HepG2 (cell line): ENCODE measurements around the gene SLC43A1. TPM values are rescaled to one million over a fixed set of nuclear protein-coding genes. Genes with fewer than 3 reads are reported as not detected.
A peak's percentile ranks its signal among the peaks of the same experiment; 100 is the strongest.

ENCODE experiments used
- ELF4 ChIP-seq: sonication (generic); formaldehyde crosslinking; IDR thresholded peaks from 2 replicates; pipeline ENCODE4 v1.5.0; 2020; ENCODE audit warnings: missing genetic modification reagents, mild to moderate bottlenecking, moderate library complexity, borderline replicate concordance
- HES4 ChIP-seq: sonication (generic); formaldehyde crosslinking; IDR thresholded peaks from 2 replicates; pipeline ENCODE4 v1.9.0; 2021; ENCODE audit warnings: mild to moderate bottlenecking, missing genetic modification reagents, borderline replicate concordance
- MATR3 ChIP-seq: sonication (generic); formaldehyde crosslinking; IDR thresholded peaks from 2 replicates; pipeline ENCODE4 v1.4.0; 2020; ENCODE audit warnings: missing genetic modification reagents
- TBX3 ChIP-seq: fragments of 450-650 bp; IDR thresholded peaks from 2 replicates; pipeline ENCODE4 v1.6.1; 2017; ENCODE audit warnings: antibody characterized with exemption, mild to moderate bottlenecking, inconsistent platforms, borderline replicate concordance
- U2AF1 ChIP-seq: fragments of 200-400 bp; formaldehyde crosslinking; optimal IDR thresholded peaks from 2 replicates; pipeline ENCODE3; 2017; ENCODE audit warnings: mild to moderate bottlenecking, low read depth, low read length
- ZNF7 ChIP-seq: IDR thresholded peaks from 2 replicates; pipeline ENCODE4 v1.6.1; 2016; ENCODE audit warnings: missing biosample characterization, missing genetic modification reagents
- polyA plus RNA-seq, 8 experiments: library from polyadenylated mRNA; depleted of rRNA in 3 of 8; stranded (reverse) in 7 of 8; unstranded in 1 of 8; fragments of >200 nt; fragmentation: Illumina TruSeq in 4 of 8; extraction: Trizol in 4 of 8; gene quantifications; 2 replicates each; pipeline versions ENCODE4 v1.2.1 to v1.2.3, GENCODE V29; 2011 to 2016; ENCODE audit warnings: low read depth in 4 of 8, missing spikeins in 1 of 8, mixed read lengths in 1 of 8; ENCODE audit not compliant: insufficient read depth in 1 of 8
- total RNA-seq, 5 experiments: library from RNA; depleted of rRNA; stranded (reverse); fragments of >200 nt; fragmentation: Illumina TruSeq; extraction: Trizol; gene quantifications; 2 replicates each; pipeline ENCODE4 v1.2.3, GENCODE V29; 2016; ENCODE audit warnings: low read depth in 1 of 5
- TF ChIP-seq, protein P1 (sequence below): sonication (generic); formaldehyde crosslinking; conservative IDR thresholded peaks from 2 replicates; pipeline ENCODE4 v1.4.0; 2020; ENCODE audit warnings: missing genetic modification reagents
- TF ChIP-seq, protein P2 (sequence below): sonication (generic); formaldehyde crosslinking; IDR thresholded peaks from 2 replicates; pipeline ENCODE4 v1.5.0; 2020; ENCODE audit warnings: missing genetic modification reagents, mild to moderate bottlenecking, borderline replicate concordance
- TF ChIP-seq, protein P3 (sequence below): sonication (generic); formaldehyde crosslinking; IDR thresholded peaks from 2 replicates; pipeline ENCODE4 v1.4.0; 2020; ENCODE audit warnings: missing genetic modification reagents
- TF ChIP-seq, protein P4 (sequence below): sonication (generic); formaldehyde crosslinking; IDR thresholded peaks from 2 replicates; pipeline ENCODE4 v1.4.0; 2020; ENCODE audit warnings: missing genetic modification reagents
- TF ChIP-seq, protein P5 (sequence below): sonication (generic); formaldehyde crosslinking; IDR thresholded peaks from 2 replicates; pipeline ENCODE4 v1.5.1; 2020; ENCODE audit warnings: mild to moderate bottlenecking, missing genetic modification reagents, borderline replicate concordance

SLC43A1 gene
- total and polyA plus RNA-seq, 2 of the 13 experiments (the other 11 are each of a cell fraction or from before 2014, with no cell fraction given): 72.3 to 87.6 TPM

DNA sequence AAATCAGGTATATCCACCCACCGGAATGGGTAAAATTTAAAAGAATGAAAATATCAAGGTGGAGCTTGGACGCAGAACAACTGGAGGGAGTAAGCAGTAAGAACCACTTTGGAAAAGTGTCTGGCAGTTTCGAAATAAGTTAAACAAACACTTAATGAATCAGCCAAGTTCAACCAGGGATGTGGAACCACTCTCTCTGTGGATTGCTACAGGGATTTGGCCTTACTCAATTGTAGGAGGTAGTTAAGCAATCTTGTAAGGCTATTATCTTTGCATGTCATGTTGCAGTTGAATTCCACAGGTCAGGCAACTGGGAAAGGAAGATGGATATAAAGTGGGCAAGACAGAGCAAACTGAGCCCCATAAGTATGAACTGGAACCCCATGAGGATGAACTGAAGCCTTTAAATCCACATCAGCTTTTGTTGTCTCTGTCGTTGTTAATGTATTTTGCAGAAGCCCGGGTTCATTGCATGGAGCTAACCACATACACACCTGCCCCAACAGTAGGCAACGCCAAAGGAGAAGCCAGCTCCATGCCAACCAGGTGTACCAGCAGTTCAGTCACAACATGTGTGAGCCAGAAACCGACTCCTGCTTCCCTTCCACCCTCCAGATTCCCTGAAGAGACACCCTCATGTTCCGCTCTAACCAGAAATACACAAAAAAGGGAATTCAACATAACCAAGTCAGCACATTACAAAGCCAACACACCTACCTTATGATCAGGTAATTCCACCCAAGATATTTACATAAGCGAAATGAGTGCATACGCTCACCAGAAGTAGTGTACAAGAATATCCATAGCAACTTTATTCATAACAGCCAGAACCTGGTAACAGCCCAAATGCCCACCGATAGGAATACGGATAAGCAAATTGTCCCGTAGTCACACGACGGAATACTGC lies 80.6 kb downstream of the SLC43A1 start (continued):
- TF ChIP-seq, protein P1, sequence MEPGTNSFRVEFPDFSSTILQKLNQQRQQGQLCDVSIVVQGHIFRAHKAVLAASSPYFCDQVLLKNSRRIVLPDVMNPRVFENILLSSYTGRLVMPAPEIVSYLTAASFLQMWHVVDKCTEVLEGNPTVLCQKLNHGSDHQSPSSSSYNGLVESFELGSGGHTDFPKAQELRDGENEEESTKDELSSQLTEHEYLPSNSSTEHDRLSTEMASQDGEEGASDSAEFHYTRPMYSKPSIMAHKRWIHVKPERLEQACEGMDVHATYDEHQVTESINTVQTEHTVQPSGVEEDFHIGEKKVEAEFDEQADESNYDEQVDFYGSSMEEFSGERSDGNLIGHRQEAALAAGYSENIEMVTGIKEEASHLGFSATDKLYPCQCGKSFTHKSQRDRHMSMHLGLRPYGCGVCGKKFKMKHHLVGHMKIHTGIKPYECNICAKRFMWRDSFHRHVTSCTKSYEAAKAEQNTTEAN (CRISPR knock-in tag): 0 out of 2 replicates have a peak, but pooled peaks have one; percentile 44
- TF ChIP-seq, protein P2, sequence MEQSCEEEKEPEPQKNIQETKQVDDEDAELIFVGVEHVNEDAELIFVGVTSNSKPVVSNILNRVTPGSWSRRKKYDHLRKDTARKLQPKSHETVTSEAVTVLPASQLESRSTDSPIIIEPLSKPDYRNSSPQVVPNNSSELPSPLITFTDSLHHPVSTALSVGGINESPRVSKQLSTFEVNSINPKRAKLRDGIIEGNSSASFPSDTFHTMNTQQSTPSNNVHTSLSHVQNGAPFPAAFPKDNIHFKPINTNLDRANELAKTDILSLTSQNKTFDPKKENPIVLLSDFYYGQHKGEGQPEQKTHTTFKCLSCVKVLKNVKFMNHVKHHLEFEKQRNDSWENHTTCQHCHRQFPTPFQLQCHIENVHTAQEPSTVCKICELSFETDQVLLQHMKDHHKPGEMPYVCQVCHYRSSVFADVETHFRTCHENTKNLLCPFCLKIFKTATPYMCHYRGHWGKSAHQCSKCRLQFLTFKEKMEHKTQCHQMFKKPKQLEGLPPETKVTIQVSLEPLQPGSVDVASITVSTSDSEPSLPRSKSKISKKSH (CRISPR knock-in tag): no peak
- TF ChIP-seq HES4 (CRISPR knock-in tag): no peak
- TF ChIP-seq MATR3: no peak
- no peak for TF ChIP-seq ZNF7 (CRISPR knock-in tag)
- no peak for TF ChIP-seq ELF4 (CRISPR knock-in tag)
- no peak for TF ChIP-seq U2AF1
- TF ChIP-seq TBX3: 0 out of 2 replicates have a peak, but pooled peaks have one; percentile 40
- TF ChIP-seq, protein P3, sequence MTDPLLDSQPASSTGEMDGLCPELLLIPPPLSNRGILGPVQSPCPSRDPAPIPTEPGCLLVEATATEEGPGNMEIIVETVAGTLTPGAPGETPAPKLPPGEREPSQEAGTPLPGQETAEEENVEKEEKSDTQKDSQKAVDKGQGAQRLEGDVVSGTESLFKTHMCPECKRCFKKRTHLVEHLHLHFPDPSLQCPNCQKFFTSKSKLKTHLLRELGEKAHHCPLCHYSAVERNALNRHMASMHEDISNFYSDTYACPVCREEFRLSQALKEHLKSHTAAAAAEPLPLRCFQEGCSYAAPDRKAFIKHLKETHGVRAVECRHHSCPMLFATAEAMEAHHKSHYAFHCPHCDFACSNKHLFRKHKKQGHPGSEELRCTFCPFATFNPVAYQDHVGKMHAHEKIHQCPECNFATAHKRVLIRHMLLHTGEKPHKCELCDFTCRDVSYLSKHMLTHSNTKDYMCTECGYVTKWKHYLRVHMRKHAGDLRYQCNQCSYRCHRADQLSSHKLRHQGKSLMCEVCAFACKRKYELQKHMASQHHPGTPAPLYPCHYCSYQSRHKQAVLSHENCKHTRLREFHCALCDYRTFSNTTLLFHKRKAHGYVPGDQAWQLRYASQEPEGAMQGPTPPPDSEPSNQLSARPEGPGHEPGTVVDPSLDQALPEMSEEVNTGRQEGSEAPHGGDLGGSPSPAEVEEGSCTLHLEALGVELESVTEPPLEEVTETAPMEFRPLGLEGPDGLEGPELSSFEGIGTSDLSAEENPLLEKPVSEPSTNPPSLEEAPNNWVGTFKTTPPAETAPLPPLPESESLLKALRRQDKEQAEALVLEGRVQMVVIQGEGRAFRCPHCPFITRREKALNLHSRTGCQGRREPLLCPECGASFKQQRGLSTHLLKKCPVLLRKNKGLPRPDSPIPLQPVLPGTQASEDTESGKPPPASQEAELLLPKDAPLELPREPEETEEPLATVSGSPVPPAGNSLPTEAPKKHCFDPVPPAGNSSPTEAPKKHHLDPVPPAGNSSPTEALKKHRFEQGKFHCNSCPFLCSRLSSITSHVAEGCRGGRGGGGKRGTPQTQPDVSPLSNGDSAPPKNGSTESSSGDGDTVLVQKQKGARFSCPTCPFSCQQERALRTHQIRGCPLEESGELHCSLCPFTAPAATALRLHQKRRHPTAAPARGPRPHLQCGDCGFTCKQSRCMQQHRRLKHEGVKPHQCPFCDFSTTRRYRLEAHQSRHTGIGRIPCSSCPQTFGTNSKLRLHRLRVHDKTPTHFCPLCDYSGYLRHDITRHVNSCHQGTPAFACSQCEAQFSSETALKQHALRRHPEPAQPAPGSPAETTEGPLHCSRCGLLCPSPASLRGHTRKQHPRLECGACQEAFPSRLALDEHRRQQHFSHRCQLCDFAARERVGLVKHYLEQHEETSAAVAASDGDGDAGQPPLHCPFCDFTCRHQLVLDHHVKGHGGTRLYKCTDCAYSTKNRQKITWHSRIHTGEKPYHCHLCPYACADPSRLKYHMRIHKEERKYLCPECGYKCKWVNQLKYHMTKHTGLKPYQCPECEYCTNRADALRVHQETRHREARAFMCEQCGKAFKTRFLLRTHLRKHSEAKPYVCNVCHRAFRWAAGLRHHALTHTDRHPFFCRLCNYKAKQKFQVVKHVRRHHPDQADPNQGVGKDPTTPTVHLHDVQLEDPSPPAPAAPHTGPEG (CRISPR knock-in tag): no peak
- TF ChIP-seq, protein P4, sequence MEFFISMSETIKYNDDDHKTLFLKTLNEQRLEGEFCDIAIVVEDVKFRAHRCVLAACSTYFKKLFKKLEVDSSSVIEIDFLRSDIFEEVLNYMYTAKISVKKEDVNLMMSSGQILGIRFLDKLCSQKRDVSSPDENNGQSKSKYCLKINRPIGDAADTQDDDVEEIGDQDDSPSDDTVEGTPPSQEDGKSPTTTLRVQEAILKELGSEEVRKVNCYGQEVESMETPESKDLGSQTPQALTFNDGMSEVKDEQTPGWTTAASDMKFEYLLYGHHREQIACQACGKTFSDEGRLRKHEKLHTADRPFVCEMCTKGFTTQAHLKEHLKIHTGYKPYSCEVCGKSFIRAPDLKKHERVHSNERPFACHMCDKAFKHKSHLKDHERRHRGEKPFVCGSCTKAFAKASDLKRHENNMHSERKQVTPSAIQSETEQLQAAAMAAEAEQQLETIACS (CRISPR knock-in tag): no peak
- TF ChIP-seq, protein P5, sequence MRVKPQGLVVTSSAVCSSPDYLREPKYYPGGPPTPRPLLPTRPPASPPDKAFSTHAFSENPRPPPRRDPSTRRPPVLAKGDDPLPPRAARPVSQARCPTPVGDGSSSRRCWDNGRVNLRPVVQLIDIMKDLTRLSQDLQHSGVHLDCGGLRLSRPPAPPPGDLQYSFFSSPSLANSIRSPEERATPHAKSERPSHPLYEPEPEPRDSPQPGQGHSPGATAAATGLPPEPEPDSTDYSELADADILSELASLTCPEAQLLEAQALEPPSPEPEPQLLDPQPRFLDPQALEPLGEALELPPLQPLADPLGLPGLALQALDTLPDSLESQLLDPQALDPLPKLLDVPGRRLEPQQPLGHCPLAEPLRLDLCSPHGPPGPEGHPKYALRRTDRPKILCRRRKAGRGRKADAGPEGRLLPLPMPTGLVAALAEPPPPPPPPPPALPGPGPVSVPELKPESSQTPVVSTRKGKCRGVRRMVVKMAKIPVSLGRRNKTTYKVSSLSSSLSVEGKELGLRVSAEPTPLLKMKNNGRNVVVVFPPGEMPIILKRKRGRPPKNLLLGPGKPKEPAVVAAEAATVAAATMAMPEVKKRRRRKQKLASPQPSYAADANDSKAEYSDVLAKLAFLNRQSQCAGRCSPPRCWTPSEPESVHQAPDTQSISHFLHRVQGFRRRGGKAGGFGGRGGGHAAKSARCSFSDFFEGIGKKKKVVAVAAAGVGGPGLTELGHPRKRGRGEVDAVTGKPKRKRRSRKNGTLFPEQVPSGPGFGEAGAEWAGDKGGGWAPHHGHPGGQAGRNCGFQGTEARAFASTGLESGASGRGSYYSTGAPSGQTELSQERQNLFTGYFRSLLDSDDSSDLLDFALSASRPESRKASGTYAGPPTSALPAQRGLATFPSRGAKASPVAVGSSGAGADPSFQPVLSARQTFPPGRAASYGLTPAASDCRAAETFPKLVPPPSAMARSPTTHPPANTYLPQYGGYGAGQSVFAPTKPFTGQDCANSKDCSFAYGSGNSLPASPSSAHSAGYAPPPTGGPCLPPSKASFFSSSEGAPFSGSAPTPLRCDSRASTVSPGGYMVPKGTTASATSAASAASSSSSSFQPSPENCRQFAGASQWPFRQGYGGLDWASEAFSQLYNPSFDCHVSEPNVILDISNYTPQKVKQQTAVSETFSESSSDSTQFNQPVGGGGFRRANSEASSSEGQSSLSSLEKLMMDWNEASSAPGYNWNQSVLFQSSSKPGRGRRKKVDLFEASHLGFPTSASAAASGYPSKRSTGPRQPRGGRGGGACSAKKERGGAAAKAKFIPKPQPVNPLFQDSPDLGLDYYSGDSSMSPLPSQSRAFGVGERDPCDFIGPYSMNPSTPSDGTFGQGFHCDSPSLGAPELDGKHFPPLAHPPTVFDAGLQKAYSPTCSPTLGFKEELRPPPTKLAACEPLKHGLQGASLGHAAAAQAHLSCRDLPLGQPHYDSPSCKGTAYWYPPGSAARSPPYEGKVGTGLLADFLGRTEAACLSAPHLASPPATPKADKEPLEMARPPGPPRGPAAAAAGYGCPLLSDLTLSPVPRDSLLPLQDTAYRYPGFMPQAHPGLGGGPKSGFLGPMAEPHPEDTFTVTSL: peak; percentile 90
